HG03066 (cell line): ENCODE data around the gene BMP8A.

ENCODE experiments used
- ATAC-seq: cut with Tn5 transposase; IDR thresholded peaks from one replicate; pipeline ENCODE4 v1.9.1; 2021; ENCODE audit warnings: low read depth; ENCODE audit not compliant: unreplicated experiment

The BMP8A gene

GRCh38 chr1:39567302-39567701 is 75.9 kb downstream of the BMP8A start:
- no peak for ATAC-seq

DNA sequence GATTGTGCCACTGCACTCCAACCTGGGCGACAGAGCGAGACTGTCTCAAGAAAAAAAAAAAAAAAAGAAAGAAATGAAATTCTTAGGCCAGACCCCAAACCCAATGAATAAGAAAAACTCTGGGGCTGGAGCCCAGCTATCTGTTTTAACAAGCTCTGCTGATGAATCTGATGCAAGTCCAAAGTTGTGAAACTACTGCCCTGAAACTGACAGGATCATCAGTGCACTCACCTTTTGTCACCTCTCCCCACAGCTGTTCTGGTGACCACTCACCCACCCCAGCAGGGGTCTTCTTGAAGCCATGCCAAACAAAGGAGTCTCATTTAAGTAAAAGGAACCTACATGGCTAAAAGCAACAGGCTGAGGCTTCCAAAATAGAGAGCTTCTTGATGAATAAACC is 76.8 kb downstream of the BMP8A start:
- ATAC-seq = no peak

- no peak for ATAC-seq
Measured at GRCh38 chr1:39569034-39569433, 77.6 kb downstream of the BMP8A start.

DNA sequence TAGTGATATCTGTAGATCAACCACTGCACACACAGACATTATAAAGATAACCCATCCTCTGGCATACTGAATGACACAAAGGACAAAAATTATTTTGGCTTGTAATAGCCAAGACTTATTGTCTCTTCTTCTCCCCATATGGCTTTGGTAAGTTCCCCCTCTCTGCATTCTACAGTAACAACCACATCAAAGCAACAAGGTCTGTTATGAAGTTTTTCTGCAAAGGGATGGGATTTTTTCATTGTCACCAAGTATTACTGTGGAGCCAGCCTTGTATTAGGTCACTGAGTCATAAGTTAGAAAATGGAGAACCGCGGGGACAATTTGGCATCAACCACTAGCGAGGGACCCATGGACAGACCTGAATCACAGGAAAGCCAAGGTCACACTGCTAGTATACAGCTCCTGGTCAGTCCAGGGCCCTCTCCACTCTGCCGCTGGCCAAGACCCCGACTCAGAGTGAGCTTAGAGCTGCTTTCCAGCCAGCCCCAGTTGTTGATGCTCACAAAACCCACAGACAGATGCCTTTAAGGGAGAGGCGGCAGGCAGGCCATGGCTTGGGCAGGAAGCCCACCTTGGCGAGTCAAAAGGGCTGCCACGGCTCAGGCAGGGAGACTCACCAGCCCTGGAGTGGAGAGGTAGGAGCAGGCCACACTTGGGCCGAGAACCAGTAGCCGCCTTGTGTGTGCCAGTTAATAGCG is 79.2 kb downstream of the BMP8A start:
- ATAC-seq = no peak

- no peak for ATAC-seq
Measured at GRCh38 chr1:39571178-39571483, 79.7 kb downstream of the BMP8A start.

GRCh38 chr1:39572379-39573096 is 81.1 kb downstream of the BMP8A start:
- no peak for ATAC-seq

- no peak for ATAC-seq
Measured at GRCh38 chr1:39573097-39573465, 81.6 kb downstream of the BMP8A start.

DNA sequence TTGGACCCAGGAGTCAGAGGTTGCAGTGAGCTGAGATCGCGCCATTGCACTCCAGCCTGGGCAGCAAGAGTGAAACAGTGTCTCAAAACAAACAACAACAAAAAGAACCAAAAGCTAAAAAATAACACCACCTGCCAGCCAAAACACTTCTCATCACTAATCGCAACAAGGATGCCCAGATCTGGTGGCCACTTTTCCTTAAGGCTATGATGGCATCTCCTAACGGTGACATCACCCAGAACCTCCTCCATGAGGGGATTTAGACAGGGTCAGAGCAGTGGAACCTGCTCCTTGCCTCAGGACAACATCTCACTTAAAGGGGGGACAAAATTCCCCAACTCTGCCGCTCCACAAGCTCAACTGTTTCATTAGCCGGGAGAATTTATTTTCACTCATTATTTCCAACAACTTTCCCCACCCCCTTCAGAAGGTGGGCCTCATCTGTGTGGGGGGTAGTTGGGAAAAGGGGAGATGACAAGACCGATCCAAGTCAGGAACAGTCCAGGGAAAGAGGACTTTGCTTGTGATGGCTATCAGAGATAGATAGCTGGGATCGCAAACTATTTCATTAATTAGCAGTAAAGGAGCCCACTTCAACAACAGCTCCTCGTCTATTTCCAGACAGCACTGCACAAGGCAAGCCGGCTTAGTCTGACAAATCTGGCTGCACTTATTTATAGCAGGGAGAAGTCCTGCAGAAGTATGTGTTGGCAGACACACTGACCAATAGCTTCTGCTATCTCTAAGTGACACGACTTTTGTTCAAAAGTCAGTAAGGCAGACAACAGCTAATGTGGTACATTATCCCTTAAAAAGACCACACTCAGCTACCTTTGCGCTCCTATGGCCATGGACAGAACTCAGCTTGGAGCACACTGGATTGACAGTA is 82.5 kb downstream of the BMP8A start:
- ATAC-seq = no peak

DNA sequence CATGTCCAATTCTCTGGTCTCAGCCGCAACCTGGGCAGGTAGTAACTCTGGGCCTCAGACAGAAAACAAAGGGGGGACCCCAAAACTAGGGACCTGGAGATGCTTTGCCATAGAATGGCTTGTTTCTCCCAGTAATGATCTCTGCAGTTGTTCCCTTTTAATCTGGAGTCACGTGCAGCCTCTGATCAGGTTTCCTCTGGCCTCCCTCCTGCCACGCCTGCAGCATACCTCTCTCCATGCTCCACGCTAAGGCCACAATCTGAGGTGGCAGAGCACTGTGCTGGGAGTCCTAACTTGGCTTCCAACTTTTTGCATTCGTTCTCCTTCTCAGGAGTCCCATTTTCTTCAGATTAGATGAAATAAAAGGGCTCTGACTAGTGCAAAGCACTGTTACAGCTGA is 83.2 kb downstream of the BMP8A start:
- no peak for ATAC-seq
